ENCODE measurements around the gene GABPB1.

GABPB1 gene

GRCh38 chr15:50333229-50333628 is 21.8 kb downstream of the GABPB1 start:
- H4K20me1 ChIP-seq (ENCODE audit: insufficient read depth) = no peaks in the 10 kb centered on the region
- H3K27me3 ChIP-seq (ENCODE audit: insufficient read depth, low read depth) = no peaks in the 10 kb centered on the region
- no peaks in the 10 kb centered on the region for H3K4me1 ChIP-seq (ENCODE audit: low read depth, poor library complexity, severe bottlenecking)
- H3K36me3 ChIP-seq (ENCODE audit: insufficient read depth) = no peaks in the 10 kb centered on the region
- no peak for TF ChIP-seq CTCF (conservative IDR thresholded peaks at IDR 0.05; ENCODE audit: low read depth, low read length)
- no peak overlapping the region for H3K4me3 ChIP-seq (IDR thresholded peaks at IDR 0.05; ENCODE audit: insufficient read depth, low read depth, low read length)
- 0 out of 2 replicates have a peak, but pooled peaks cover 5% of the 10 kb centered on the region for H3K79me2 ChIP-seq (ENCODE audit: insufficient read depth, low read depth)
- no peak overlapping the region for H3K9ac ChIP-seq
- H3K27ac ChIP-seq = no peak overlapping the region
- H3K4me2 ChIP-seq = no peak overlapping the region
- H2AFZ ChIP-seq (ENCODE audit: low read depth) = no peak overlapping the region

- Histone ChIP-seq H3K27ac (no peak overlapping the region), H3K79me2 (ENCODE audit: insufficient read depth, low read depth) (0 out of 2 replicates have a peak, but pooled peaks cover 5% of the 10 kb centered on the region), H3K4me3 (IDR thresholded peaks at IDR 0.05; ENCODE audit: insufficient read depth, low read depth, low read length) (no peak overlapping the region), H3K36me3 (ENCODE audit: insufficient read depth) (no peaks in the 10 kb centered on the region), H2AFZ (ENCODE audit: low read depth) (no peak overlapping the region), H3K27me3 (ENCODE audit: insufficient read depth, low read depth) (no peaks in the 10 kb centered on the region), H3K9ac (no peak overlapping the region), H4K20me1 (ENCODE audit: insufficient read depth) (no peaks in the 10 kb centered on the region), H3K4me2 (no peak overlapping the region), H3K4me1 (ENCODE audit: low read depth, poor library complexity, severe bottlenecking) (no peaks in the 10 kb centered on the region)
- TF ChIP-seq CTCF (conservative IDR thresholded peaks at IDR 0.05; ENCODE audit: low read depth, low read length) = no peak
Observed at GRCh38 chr15:50330921-50331320, 24.1 kb downstream of the GABPB1 start.

- H4K20me1 ChIP-seq (ENCODE audit: insufficient read depth) = no peaks in the 10 kb centered on the region
- H3K4me3 ChIP-seq (IDR thresholded peaks at IDR 0.05; ENCODE audit: insufficient read depth, low read depth, low read length) = no peak overlapping the region
- no peak overlapping the region for H2AFZ ChIP-seq (ENCODE audit: low read depth)
- no peak overlapping the region for H3K9ac ChIP-seq
- no peak for TF ChIP-seq CTCF (conservative IDR thresholded peaks at IDR 0.05; ENCODE audit: low read depth, low read length)
- H3K4me2 ChIP-seq = no peak overlapping the region
- no peaks in the 10 kb centered on the region for H3K36me3 ChIP-seq (ENCODE audit: insufficient read depth)
- H3K27me3 ChIP-seq (ENCODE audit: insufficient read depth, low read depth) = no peaks in the 10 kb centered on the region
- no peak overlapping the region for H3K27ac ChIP-seq
- no peaks in the 10 kb centered on the region for H3K4me1 ChIP-seq (ENCODE audit: low read depth, poor library complexity, severe bottlenecking)
- H3K79me2 ChIP-seq (ENCODE audit: insufficient read depth, low read depth) = no peaks in the 10 kb centered on the region
Observed at GRCh38 chr15:50328116-50328515, 26.9 kb downstream of the GABPB1 start.

GRCh38 chr15:50321680-50322210 is 33.3 kb downstream of the GABPB1 start:
- TF ChIP-seq CTCF (conservative IDR thresholded peaks at IDR 0.05; ENCODE audit: low read depth, low read length) = no peak
- H4K20me1 ChIP-seq (ENCODE audit: insufficient read depth) = no peaks in the 10 kb centered on the region

More at GRCh38 chr15:50321680-50322210, 33.3 kb downstream of the GABPB1 start:
- Histone ChIP-seq H2AFZ (ENCODE audit: low read depth) (no peak overlapping the region), H3K27me3 (ENCODE audit: insufficient read depth, low read depth) (no peaks in the 10 kb centered on the region), H3K27ac (no peak overlapping the region), H3K4me3 (IDR thresholded peaks at IDR 0.05; ENCODE audit: insufficient read depth, low read depth, low read length) (no peak overlapping the region), H3K9ac (no peak overlapping the region), H3K36me3 (ENCODE audit: insufficient read depth) (no peaks in the 10 kb centered on the region), H3K4me1 (ENCODE audit: low read depth, poor library complexity, severe bottlenecking) (peaks cover under 1% of the 10 kb centered on the region), H3K4me2 (no peak overlapping the region), H3K79me2 (ENCODE audit: insufficient read depth, low read depth) (no peaks in the 10 kb centered on the region)

Measured in KMS-11 (cell line).